HEK293 (cell line): ENCODE data around the gene GAS2L3.

Source experiments
- ATF2 ChIP-seq: fragments of 450-650 bp; formaldehyde crosslinking; IDR thresholded peaks from 2 replicates; pipeline ENCODE4 v1.5.1; 2016; ENCODE audit warnings: missing biosample characterization, missing genetic modification characterization, low read depth
- CTCF ChIP-seq: fragments of 450-650 bp; formaldehyde crosslinking; IDR thresholded peaks from 2 replicates; pipeline ENCODE4 v1.5.1; 2016; ENCODE audit warnings: missing biosample characterization, missing genetic modification characterization
- REST ChIP-seq: fragments of 450-650 bp; formaldehyde crosslinking; IDR thresholded peaks from 2 replicates; pipeline ENCODE4 v1.5.1; 2016; ENCODE audit warnings: missing biosample characterization, missing genetic modification characterization
- SP2 ChIP-seq: fragments of 450-650 bp; formaldehyde crosslinking; IDR thresholded peaks from 2 replicates; pipeline ENCODE4 v1.5.1; 2016; ENCODE audit warnings: missing biosample characterization, missing genetic modification characterization
- TSHZ1 ChIP-seq: fragments of 450-650 bp; formaldehyde crosslinking; IDR thresholded peaks from 2 replicates; pipeline ENCODE4 v1.5.1; 2016; ENCODE audit warnings: missing biosample characterization, missing genetic modification characterization, borderline replicate concordance
- YY1 ChIP-seq: fragments of 450-650 bp; formaldehyde crosslinking; IDR thresholded peaks from 2 replicates; pipeline ENCODE4 v1.5.1; 2018; ENCODE audit warnings: missing biosample characterization, missing genetic modification characterization
- ZBTB21 ChIP-seq: fragments of 450-650 bp; formaldehyde crosslinking; IDR thresholded peaks from 2 replicates; pipeline ENCODE4 v1.5.1; 2017; ENCODE audit warnings: missing biosample characterization, missing genetic modification characterization
- ZBTB26 ChIP-seq: fragments of 450-650 bp; formaldehyde crosslinking; optimal IDR thresholded peaks from 2 replicates; pipeline ENCODE3; 2016; ENCODE audit warnings: missing biosample characterization, mild to moderate bottlenecking, missing genetic modification characterization
- ZBTB7A ChIP-seq: fragments of 450-650 bp; formaldehyde crosslinking; IDR thresholded peaks from 2 replicates; pipeline ENCODE4 v1.5.1; 2016; ENCODE audit warnings: low read depth, missing biosample characterization, missing genetic modification characterization
- ZNF10 ChIP-seq: fragments of 450-650 bp; formaldehyde crosslinking; IDR thresholded peaks from 2 replicates; pipeline ENCODE4 v1.5.1; 2017; ENCODE audit warnings: missing biosample characterization, missing genetic modification characterization
- ZNF211 ChIP-seq: fragments of 450-650 bp; formaldehyde crosslinking; IDR thresholded peaks from 2 replicates; pipeline ENCODE4 v1.5.1; 2016; ENCODE audit warnings: low read depth, missing biosample characterization, missing genetic modification characterization
- ZNF274 ChIP-seq, 2 experiments: fragments of 200-500 bp in 1 of 2; fragments of 450-650 bp in 1 of 2; sonication (Bioruptor generic) in 1 of 2; formaldehyde crosslinking in 1 of 2; IDR thresholded peaks; 2 replicates each; pipeline versions ENCODE4 v1.5.1 to v1.6.1; 2014 to 2016; ENCODE audit warnings: borderline replicate concordance in 1 of 2, inconsistent platforms in 1 of 2, low read length in 1 of 2, missing biosample characterization in 1 of 2, missing genetic modification characterization in 1 of 2
- ZNF555 ChIP-seq: fragments of 450-650 bp; formaldehyde crosslinking; conservative IDR thresholded peaks from 2 replicates; pipeline ENCODE4 v1.5.1; 2017; ENCODE audit warnings: missing biosample characterization, mild to moderate bottlenecking, missing genetic modification characterization, inconsistent platforms
- ZNF558 ChIP-seq: fragments of 450-650 bp; formaldehyde crosslinking; IDR thresholded peaks from 2 replicates; pipeline ENCODE4 v1.5.1; 2016; ENCODE audit warnings: missing biosample characterization, missing genetic modification characterization

GRCh38 chr12:100528471-100529127 lies 44.9 kb upstream of the GAS2L3 start:
- TF ChIP-seq CTCF (tag by site-specific recombination) (no peak), ZNF558 (tag by site-specific recombination) (no peak), ZNF10 (no peak), REST (no peak), ATF2 (tag by site-specific recombination) (no peak), YY1 (tag by site-specific recombination) (no peak), ZBTB7A (tag by site-specific recombination) (no peak), ZBTB21 (no peak), ZBTB26 (tag by site-specific recombination) (no peak), SP2 (no peak), ZNF274 (IDR thresholded peaks at IDR 0.05; ENCODE audit: low read length) (no peak), ZNF274 (tag by site-specific recombination; IDR thresholded peaks at IDR 0.05; ENCODE audit: borderline replicate concordance) (no peak), TSHZ1 (tag by site-specific recombination) (no peak), ZNF211 (tag by site-specific recombination) (no peak), ZNF555 (tag by site-specific recombination) (no peak)
